Measurements from ENCODE around the gene MORC4.
A peak's percentile ranks its signal among the peaks of the same experiment; 100 is the strongest.
"Not testable (repeated sequence)": the region's sequence is repeated elsewhere in the genome, so short reads cannot be mapped to it uniquely, and the experiment has no call there.

Gene MORC4

DNA sequence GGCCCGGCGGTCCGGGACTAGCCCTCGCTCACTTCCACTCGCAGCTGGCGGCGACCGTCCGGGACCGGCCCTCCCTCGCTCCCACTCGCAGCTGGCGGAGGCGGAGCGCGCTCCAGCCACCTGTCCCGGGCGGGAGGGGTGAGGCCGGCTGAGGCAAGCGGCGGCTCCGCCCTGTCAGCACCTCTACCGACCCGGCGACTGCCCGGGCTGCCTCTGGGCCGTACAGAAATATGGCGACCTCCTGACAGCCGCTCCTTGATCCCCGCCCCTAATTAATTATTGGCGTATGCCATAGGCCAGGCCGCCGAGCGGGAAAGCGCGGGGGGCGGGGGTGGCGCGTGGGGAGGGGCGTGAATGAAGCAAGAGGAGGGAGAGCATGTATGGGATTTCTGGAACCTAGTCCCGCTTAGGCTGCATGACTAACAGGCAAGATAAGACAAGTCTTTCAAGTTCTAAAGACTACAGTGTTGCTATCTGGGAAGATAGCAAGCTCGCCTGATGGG lies at the start of gene MORC4:
Gene MORC4, minus strand, starts transcription at position 200 of the 503 bp plus-strand sequence. CDS start 243 bp downstream, outside the sequence.
- DNase-seq (ENCODE audit: low read depth, low spot score), result peak; percentile 17

DNA sequence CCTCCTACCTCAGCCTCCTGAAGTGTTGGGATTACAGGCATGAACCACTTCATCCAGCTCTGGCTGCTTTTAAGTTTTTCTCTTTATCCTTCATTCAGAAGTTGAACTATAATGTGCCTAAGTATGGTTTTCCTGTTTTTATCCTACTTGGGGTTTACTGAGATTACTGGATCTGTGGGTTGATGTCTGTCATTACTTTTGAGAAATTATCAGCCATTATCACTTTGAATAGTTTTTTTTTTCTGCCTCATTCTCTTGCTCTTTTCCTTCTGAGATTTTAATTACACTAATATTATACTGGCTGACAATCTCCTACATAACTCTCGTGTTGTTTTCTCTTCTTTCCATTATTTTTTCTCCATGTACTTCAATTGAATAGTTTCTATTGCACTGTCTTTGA lies 47.6 kb upstream of the MORC4 start:
- no peak for DNase-seq (ENCODE audit: low read depth, low spot score)

- DNase-seq (ENCODE audit: low read depth, low spot score), result no peak
Observed at GRCh38 chrX:107029752-107030151, 29.7 kb upstream of the MORC4 start.

DNA sequence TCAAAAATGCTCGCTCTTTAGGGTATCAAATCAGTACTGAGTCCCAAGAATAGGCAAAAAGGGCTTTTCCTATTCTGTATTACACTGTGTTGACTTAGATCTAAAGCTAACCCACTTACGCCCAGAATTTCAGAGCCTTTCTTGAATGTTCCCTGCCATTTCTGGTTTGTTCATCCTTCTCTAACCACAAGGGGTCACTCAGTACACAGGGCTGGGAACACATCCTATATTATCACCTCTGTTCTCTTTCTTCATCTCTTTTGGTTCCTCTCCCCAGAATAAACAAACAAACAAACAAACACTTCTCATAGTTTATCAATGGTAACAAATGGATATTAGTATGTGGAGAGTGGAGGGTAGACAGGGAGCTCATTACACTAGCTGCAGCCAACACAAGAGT lies 25.5 kb upstream of the MORC4 start:
- DNase-seq (ENCODE audit: low read depth, low spot score), result peak; percentile 0

DNA sequence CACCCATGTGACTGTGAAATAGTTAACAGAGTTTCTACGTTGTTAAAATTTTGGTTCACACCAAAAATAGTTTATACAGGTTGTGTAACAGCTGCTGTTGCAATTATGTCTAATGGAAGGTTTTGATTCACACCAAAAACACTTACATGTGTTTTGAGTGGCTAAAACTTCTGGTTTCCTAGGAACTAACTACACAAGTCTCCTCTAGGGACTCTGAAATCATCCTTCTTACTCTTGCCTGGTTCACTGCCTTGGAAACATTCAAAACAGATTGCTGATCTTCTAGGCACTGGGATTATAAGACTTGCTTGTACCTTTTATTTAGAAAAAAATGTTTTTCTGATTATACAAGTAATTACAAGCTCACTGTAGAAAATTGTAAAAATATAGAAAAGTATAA lies 14.9 kb upstream of the MORC4 start:
- DNase-seq (ENCODE audit: low read depth, low spot score), result no peak

GRCh38 chrX:107008034-107008433 lies 8.0 kb upstream of the MORC4 start:
- no peak for DNase-seq (ENCODE audit: low read depth, low spot score)

GRCh38 chrX:106999002-106999975 lies 723 bp downstream of the MORC4 start:
- DNase-seq (ENCODE audit: low read depth, low spot score), result no peak

DNA sequence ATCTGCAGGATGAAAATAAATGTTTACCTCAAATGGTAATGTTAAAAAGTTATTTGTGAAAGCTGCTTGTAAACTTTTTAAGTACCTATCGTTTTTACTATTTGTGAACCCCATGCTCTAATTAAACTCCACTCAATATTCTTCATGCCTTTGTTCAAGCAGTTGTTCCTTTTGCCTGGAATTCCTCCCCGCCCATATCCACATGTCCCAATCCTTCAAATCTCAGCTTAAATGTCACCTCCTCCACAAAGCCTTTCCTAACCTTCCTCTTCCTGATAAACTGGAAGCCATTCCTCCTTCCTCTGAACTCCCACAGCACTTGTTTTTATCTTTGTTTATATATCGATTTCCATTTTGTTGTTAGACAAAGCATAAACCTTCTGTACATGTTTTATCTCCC lies 2.4 kb downstream of the MORC4 start:
- no peak for DNase-seq (ENCODE audit: low read depth, low spot score)

GRCh38 chrX:106995678-106996077 lies 4.3 kb downstream of the MORC4 start:
- no peak for DNase-seq (ENCODE audit: low read depth, low spot score)

DNA sequence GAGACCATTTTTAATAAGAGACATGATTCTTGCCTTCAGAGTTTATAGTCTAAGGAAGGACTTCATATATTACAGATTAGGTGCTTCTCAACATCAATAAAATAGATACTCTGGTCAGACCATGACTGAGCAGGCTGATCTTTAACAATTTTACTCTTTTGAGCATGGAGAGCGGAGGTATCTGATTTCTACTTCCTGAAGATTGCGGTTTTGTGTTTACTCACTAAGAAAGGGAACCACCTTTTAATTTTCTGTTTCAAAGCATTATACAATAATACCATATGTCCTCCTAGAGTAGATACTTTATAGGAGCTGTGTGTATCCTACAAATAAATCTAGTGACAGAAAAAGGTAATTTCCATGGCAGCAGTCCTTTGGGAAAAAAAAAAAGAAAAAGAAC lies 12.5 kb downstream of the MORC4 start:
- DNase-seq (ENCODE audit: low read depth, low spot score), result no peak

- DNase-seq (ENCODE audit: low read depth, low spot score), result no peak
Observed at GRCh38 chrX:106980952-106981626, 18.9 kb downstream of the MORC4 start.

DNA sequence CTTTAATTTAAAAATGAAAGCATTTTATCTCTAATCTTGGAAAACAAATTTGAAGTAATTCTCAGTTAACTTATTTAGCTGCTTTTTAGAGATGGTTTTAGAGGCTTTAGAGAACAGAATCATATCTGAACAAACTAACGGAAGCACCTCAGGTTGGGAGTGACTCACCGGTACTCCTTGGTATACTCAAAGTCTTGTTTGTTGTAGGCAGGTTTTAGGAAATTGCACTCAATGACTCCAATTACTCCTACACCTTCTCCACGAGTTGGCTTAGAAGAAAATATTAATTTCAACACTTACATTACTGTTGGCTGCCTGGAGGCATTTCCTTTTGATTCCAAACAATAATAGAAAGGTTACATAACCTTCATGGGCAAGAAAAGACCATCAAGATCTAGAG lies 23.6 kb downstream of the MORC4 start:
- no peak for DNase-seq (ENCODE audit: low read depth, low spot score)

- DNase-seq (ENCODE audit: low read depth, low spot score), result no peak
Observed at GRCh38 chrX:106973433-106974149, 26.4 kb downstream of the MORC4 start.

GRCh38 chrX:106972896-106973295 lies 27.1 kb downstream of the MORC4 start:
- no peak for DNase-seq (ENCODE audit: low read depth, low spot score)

DNA sequence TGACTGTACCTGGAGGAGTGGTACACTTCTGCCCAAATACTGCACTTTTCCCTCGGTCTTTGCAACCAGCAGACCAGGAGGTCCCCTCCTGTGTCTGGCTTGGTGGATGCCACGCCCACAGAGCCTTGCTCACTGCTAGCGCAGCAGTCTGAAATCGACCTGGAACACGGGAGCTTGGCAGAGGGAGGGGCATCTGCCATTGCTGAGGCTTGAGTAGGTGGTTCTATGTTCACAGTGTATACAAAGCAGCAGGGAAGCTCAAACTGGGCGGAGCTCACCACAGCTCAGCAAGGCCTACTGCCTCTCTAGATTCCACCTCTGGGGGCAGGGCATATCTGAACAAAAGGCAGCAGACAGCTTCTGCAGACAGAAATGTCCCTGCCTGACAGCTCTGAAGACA lies 33.5 kb downstream of the MORC4 start:
- not testable (repeated sequence) for DNase-seq (ENCODE audit: low read depth, low spot score)

DNA sequence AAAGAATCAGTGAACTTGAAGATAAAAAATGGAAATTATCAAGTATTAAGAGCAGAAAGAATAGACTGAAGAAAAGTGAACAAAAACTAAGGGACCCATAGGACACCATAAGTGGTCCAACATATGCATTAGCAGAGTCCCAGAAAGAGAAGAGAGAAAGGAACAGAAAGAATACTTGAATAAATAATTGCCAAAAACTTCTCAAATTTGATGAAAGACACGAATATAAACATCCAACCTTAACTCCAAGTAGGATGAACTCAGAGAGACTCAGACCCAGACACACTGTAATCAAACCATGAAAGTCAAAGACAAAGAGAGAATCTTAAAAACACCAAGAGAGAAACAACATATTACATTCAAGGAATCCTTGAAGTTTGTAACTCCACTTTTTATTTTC lies 35.7 kb downstream of the MORC4 start:
- no peak for DNase-seq (ENCODE audit: low read depth, low spot score)

- no peak for DNase-seq (ENCODE audit: low read depth, low spot score)
Observed at GRCh38 chrX:106963111-106963510, 36.9 kb downstream of the MORC4 start.

DNA sequence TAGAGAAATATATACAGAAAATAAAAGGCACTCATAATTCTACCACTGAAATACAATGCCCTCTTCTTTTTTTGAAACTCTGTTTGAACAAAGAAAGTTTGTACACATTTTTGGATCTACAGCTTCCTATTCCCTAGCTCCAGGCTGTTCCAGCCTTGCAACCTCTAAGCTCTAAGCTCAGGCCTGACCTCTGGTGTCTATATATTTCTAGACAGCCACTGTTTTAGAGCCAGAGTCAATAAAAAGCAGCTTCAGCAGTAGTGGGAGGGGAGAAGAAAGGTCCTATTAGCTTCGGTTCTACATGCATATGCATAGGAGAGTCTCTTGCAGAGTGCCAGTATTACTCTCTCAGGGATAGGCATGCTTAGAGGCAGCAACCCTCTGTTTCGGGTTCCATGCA lies 40.1 kb downstream of the MORC4 start:
- no peak for DNase-seq (ENCODE audit: low read depth, low spot score)

- DNase-seq (ENCODE audit: low read depth, low spot score), result no peak
Observed at GRCh38 chrX:106957856-106958255, 42.2 kb downstream of the MORC4 start.

GRCh38 chrX:106955004-106955772 lies 44.8 kb downstream of the MORC4 start:
- no peak for DNase-seq (ENCODE audit: low read depth, low spot score)

GRCh38 chrX:106954041-106954440 lies 46.0 kb downstream of the MORC4 start:
- DNase-seq (ENCODE audit: low read depth, low spot score), result no peak

Measured in iPS DF 19.7 (cell line).